Kasumi-1 (cell line): ENCODE measurements around the gene AMOTL2.

Experiments
- DNase-seq, 2 experiments: peaks; one replicate each; lab custom pipeline; 2025; lab: John Stamatoyannopoulos, UW

AMOTL2 gene

DNA sequence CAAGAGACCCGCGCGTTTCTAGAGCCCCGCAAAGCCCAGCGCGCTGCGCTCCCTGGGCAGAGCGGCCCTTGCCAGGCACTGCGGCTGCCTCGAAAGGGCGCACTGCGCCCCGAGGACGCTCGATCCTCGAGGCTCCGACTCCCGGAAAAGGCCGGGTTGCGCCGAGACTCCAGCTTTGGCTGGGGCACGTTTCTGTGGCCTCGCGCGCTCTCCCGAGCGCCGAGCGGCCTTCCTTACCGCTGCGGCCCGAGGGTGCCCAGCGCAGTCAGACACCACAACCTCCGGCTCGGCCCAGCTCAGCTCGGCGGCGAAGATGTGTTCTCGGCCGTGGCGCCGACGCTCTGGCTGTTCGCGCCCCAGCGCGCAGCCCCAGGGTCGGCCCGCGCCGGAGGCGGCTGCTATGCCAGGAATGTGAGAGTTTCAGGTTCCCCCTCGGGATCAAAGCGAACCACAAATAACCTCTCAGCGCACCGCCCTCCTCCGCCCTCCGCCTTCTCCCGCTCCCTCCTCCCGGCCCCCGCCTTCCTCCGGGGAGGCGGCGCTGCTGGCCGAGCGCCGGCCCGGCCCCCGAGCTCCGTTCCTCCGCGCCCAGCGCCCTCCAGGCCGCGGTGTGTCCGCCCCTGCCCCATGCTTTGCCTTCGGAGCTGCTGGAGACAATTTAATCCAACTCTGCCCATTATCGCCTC is at the start of gene AMOTL2:
TSS of gene AMOTL2 (minus strand) at position 343 of the 686 bp plus-strand sequence. CDS start 3,014 bp downstream, outside the sequence.
- DNase-seq = peak; percentile 49 to 52

DNA sequence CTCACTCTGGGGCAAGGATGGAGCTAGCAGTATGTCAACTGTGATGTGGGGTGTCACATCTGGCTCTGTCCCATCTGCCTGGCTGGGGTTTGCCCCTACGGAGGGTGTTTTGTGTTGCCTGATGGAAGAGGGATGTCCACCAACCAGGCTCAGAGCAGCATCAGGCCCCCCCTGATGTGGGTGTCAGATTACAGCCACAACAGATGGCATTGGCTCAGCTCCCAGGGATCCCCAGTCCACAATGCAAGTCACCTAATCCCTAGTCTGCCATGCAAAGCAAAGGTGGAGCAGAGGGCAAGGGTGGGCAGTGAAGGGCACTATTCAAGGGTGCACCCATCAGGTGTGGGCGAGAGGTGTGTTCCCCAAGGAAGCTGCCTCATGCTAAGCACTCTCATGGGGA is 48.9 kb upstream of the AMOTL2 start:
- DNase-seq = no peak

DNA sequence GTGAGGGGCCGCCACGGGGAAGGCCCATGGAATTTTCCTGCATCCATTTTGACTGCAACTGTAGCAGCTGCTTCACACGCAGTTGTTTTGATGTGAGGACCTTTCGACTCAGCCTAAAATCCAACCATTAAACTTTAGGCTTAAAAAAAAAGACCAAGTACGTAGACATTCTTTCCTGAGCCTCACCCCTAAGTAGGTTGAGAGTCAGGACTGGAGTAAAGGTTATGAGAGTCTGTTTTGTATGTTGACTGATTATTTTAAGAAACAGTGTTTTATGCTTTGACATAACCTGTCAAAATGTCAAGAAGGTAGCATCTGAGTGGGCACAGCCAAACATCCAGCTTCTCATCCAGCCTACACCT is 45.7 kb upstream of the AMOTL2 start:
- DNase-seq = no peak

DNA sequence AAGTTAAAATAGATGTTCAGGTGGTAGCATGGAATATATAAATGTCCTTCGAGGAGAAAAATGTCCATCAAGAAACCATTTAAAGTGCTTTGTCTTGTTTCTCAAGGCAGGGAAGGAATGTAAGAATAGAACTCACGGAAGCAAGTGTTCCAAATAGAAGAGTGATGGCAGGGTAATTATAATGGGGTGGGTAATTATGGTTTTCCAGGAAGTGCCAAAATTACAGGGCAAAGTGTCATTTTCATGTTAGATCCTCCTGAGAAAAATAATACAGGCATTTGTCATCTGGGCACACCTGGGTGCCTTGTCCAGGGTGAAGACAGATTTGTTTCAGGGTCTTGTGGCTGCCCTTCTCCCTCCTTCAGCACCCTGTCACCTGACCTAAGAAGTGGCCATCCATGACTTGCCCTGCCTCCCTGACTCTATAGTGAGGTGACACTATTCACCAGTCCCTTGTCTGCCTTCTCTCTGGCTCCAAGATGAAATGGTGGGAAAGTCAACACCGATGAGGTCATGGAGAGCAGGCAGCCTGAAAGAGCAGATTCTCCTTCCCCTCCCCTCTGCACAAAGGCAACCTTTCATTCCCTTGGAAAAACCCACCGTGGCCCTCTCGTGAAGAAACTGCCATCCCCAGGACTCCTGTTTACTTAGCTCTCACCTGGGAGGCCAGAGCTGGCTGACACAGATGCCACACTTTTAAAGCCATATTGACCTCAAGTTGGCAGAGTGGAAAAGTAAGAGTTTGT is 45.1 kb upstream of the AMOTL2 start:
- DNase-seq = no peak

DNA sequence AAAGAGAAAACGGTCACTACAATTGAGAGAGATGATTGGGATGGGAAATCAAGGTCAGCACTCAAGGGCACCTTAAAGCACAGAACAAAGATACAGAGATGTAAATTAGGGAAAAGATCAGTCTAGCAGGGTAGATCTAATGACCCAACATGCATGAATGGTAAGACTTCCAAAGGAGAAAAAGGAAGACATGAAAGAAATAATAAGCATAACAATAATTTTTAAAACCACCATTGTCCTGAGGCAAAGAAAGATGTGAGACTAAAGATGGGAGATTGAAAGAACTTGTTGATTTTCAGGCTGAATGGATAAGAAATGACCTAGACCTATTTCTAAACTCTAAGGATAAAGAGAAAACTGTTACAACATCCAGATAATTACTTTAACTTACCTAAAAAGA is 34.8 kb upstream of the AMOTL2 start:
- DNase-seq = no peak

DNA sequence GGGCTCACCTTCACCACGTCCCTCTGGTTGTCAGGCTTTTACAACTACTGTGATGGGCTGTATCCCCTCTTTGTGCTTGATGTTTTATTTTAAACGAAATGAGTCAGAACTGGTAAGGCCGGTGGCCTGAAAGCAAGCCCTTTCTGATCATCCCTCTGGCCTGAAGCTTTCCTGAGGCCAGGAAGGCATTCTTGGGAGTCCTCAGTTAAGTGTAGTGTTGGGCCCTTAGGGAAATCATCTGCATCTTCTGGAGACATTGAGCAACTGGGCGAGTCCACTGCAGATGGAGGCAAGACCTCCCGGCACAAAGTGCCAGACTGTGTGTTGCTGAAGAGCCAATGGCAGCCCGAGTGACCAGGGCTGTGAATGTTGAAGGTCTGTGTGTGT is 33.0 kb upstream of the AMOTL2 start:
- no peak for DNase-seq

DNA sequence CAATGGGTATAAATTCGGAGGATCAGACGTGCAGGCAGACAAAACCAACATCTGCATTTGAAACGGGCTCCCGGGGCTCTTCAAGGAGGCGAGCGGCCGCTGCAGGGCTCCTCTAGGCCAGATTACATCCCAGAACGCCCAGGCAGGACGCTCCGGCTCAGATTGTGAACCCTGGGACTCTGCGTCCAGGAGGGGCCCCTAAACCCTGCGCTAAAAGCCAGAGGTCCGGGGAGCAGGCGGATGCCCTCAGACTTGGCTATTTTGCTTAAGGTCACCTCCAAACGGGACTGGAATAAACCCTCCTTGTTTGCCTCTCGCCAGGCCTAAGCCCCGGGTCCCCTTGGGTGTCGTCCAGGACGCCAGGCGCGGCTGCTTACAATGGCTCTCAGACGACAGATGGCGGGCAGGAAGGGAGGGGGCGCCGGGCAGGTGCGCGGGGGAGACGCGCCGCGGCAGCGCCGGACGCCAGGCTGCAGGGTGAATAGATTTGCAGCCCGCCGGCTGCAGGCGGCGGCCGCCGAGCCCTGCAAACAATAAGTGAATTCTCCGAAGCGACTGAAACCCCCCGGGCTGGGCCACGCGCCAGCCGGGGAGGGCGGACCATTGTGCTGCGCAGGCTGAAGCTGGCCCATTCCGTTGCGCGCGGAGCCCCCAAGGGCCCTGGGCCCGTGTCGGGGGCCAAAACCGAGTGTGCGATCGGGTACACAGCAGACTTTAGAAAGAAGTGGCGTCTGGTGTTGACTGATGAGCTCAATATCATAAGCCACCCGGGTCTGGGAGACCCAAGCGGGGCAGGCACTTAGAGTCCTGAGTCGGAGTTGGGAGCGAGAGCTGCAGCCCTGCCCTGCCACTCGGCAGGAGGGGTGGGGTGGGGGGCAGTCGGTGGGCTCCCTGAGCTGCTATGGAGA is 32.3 kb upstream of the AMOTL2 start:
- DNase-seq = no peak

DNA sequence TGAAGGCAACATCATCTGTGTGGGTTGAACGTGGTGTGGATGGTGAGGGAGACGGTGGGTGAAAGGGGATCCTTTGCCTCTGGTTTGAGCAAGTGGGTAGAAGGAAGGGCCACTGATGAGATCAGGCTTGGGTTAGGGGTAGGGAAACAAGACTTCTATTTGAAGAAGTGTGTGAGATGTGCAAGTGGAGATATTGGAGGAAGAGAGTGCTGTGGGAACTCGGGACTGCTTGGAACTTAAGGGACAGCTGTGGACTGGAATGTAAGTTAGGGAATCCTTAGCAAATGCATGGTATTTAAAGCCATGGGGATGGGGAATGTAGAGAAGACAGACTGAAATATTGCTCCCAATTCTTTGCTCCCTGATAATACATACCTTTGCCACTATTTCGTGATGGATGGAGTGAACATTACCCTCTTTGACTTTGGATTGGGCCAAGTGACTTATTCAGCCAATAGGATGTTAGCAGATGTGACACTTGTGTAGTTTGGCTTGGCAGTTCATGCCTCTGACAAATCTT is 30.2 kb upstream of the AMOTL2 start:
- no peak for DNase-seq

DNA sequence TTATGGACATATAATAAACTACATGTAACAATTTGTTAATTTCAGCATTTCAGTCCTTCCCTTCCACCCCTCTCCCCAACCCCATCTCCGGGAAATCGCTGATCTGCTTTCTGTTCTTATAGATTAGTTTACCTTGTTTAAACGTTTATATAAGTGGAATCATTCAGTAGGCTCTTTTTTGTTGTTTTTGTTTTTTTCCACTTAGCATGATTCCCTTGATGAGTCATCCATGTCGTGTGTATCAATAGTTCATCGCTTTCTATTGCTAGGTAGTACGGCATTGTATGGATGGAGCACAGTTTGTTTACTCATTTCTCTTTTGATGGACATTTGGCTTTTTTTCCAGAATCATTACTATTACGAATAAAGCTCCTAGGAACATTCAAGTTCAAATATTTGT is 23.5 kb upstream of the AMOTL2 start:
- no peak for DNase-seq

DNA sequence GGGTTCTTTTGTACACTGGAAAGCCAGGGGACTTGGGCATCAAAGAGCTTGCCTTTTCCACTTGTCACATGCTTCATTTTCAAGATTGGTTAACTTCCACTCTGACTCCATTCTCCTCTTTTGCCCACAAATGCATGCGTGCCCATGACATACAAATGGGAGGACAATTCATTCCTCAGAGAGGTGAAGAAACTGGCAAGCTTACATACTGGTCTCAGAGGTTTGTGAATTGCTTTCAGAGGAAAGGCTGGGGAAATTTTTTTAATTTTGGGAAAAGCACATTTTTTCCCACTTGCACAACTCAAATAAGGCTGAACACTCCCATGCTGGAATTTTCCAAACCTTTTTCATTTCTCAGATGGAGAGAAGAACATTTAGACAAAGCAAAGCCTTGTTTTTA is 20.9 kb upstream of the AMOTL2 start:
- DNase-seq = no peak

DNA sequence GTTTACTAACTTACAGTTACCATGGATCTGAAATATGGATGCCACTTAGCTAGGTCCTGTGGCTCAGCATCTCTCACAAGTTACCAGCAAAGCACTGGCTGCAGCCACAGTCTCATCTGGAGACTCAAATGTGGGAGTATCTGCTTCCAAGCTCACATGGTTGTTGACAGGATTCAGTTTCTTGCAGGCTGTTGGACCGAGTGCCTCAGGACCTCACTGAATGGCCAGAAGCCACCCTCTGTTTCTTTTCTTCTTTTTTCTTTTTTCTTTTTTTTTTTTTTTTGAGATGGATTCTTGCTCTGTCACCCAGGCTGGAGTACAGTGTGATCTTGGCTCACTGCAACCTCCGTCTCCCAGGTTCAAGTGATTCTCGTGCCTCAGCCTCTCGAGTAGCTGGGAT is 20.1 kb upstream of the AMOTL2 start:
- no peak for DNase-seq

DNA sequence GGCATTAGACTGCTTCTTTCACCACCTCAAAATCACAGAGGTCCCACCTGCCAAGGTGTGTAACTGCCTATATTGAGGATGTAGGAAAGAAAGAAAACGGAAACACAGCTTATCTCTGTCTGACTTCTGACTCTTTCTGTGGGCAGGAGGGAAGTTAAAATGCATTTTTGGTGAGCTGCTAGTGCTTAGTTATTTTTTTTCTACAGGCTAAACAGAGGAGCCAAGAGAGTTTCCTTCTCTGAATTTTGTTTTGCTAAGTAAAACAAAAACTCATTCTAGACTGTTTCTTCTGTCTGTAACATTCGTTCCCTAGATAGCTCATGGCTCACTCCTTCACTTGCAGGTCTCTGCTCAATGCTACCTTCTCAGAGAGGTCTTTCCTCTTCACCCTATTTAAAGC is 18.8 kb upstream of the AMOTL2 start:
- DNase-seq = no peak

DNA sequence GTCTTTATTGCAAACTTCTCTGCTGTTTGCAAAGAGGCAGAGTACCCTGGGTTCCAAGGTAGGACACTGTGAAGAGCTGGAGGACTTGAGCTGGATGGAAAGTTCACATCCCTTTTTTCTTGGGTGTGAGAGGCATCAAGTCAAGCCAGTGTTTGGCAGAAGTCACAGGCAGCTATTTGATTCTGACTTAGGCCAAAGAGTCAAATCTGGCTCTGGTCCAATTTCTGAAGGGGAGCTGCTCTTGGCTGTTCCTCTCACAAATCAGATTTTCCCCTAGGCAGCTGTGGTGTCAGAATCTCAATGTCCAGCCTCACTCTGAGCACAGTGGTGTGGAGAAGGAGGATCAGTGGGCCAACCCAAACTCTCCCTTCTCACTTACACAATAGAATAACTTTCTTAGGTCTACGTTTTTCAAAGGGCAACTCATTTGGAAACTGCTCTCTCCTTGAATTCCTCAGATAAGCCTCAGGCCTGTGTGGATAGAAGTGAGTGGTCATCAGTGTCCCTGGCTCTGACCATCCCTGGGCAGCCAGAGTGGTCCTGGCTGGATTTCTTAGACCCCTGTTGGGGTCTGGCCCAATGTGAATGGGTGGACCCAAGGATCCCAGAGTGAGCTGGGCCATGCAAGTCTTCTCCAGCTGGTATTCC is 18.2 kb upstream of the AMOTL2 start:
- no peak for DNase-seq

DNA sequence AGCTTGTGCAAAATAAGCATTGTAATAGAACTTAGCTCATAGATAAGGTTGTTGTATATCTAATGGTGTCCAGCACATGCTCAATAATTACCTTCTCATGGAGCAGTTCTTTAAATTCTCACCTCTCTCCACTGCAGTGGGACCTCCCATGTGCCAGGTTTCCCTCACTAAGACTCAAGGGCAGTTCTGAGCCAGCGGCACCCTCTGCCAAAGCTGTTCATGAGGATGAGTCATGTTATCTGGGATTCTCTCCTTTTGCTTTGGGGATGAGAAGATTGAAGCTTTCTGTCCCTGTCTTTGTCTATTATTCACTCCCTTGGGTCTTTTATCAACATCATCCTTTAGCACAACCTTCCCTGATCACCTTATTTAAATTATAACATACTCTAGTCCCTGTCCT is 15.6 kb upstream of the AMOTL2 start:
- no peak for DNase-seq

DNA sequence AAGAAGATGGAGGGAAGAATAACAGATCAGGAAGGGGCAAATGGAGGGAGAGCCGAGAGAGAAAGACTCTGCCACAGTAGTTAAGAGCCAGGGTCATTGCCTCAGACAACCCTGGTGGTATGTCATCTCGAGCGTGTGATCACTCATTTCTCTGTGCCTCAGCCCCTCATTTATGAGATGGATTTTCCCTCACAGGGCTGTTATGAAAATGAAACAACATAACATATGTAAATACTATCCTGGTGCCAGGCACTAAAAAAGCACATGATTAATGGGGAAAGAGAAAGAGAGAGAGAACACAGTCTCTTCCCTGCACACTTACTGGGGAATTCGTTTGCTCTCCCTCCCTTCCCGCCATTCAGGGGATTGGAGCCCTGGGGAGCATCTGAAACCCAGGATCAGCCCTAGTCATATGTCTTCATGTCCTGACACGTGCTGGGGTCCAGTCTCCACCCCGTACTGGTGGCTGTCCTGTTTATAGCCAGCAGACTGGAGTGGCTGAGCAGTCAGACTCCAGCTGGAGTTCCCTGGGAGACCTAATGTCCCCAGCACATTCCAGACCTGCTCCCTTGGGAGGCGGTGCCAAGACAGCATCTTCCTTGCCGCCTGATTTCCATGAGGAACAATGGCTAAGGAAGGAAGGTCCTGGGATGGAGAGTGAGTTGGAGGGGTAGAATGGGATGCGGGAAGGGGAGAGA is 14.7 kb upstream of the AMOTL2 start:
- DNase-seq = no peak

DNA sequence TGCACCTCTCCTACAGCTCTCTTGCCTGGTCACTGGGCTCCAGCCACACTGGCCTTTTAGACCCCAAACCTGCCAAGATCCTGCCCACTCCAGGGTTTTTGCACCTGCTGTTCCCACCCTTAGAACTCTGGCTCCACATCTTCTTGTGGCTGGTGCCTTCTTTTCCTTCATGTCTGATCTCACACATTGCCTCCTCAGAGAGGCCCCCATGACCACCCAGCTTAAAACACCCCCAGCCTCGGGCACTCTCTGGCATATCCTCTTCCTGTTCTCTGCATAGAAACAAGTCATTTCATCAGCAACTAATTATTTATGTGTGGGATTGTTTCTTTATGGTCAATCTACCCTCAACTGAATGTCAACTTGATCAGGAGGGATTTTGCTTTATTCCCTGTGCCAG is 14.0 kb upstream of the AMOTL2 start:
- DNase-seq = no peak

DNA sequence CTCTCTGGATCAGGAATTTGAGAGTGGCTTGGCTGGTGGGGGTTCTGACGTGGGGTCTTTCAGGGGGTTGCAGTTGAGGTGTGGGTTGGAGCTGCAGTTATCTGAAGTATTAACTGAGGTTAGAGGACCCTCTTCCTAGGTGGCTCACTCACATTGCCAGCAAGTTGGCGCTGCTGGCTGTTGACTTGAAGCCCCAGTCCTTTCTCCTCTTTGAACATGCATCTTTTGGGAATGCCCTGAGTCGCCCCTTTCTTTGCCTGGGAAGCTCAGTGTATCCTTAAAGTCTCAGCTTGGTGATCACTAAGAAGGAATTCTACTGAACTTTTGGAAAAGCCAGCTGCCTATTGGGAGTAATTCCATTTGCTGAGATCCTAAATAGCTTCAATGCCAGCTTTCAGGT is 13.0 kb upstream of the AMOTL2 start:
- DNase-seq = no peak

DNA sequence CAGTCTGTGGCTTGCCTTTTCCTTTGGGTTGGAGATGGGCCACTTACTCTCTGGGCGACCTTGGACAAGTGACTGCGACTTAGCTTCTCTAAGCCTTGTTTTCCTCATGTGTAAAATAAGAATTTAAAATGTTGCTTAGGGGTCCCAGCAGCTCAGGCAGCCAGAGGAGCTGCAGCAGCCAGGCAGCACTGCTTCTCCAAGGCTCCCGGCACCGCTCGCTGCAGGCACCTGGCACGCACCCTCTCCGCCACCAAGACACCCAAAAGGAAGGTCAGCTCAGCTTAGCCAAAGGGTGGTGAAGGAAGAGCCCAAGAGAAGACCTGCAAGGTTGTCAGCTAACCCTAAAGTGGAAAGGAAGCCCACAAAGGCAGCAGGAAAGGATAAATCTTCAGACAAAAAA is 10.7 kb upstream of the AMOTL2 start:
- no peak for DNase-seq

DNA sequence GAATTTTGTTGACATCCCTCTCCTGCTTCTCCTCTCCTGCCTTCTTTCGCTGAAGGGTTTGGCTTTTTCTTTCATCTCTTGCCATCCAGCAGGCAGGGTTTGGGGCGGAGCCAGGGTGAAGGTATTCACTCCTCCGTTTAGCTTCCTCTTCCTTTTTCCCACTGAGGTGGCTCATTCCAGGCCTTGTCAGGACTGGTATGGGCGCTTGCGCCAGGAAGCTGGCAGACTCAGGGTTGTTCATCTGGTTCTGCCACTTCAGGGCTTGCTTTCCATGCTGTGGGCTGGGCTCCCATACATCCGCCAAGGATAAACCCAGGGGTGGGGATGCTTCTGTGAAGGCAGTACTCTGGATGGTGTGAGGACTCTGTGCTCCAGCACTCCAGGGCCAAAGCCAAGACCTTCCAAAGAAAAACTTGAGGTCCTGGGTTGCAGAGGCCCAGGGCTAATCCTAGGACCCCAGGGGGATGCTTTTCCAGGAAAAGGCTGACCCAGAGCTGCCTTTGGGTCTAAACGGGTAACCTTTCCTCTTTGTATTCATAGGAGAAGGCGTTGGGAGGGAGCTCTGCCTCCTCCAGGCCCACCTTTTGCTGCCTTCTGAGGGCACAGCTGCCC is 7.7 kb upstream of the AMOTL2 start:
- DNase-seq = no peak

DNA sequence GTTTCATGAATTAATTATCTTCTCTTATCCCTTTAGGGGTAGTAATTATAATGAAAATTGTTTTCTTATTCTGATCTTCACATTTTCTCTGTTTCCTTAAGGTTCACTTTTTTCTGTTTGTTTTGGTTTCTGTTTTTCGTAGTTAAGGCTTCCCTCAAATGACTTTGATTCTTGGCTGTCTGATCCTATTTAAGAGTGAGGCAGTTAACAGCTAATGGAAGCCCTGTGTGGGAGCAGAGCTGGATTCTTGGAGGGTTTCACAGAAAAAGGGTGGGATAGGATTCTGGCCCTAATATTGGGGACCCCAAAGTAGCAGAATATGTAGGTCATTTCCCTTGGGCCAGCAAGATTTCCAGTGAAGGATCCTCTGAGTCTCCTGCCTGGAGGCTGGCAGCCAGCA is 6.8 kb upstream of the AMOTL2 start:
- no peak for DNase-seq

DNA sequence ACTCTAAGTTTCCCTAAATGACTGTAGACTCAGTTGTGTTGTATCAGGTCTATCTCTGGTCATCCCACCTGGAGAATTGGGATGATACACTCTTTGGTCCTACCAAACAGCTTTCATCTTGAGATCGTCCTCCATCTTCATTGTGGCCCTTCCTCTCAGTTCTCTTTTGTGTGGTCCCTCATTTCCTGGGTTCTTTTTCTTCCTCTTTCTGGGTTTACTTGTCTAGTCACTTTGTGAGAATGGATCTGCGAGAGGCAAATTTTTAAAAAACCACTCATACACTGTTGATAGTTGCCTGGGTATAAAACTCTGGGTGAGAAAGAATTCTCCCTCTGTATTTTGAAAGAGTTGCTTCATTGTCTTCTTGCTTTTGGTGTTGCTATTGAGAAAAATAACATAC is 6.0 kb upstream of the AMOTL2 start:
- DNase-seq = peak; percentile 8 to 33
